Gastrocnemius medialis (tissue), 4 donors: ENCODE data around the gene LMBR1. TPM values are rescaled to one million over a fixed set of nuclear protein-coding genes. Genes with fewer than 3 reads are reported as not detected.

Experiments used
- ATAC-seq, 2 donors: fragments of 150-250 bp; one replicate each; pipeline ENCODE4 v1.9.1; 2016
- DNase-seq, 2 donors: peaks; one replicate each; pipeline ENCODE4 v3.0.0-alpha.2; 2019
- H3K27ac ChIP-seq, 4 donors: fragments of 200-600 bp; sonication (generic); 1 replicate in 1 of 4; 2 replicates in 3 of 4; pipeline ENCODE4 v1.5.1; 2016 to 2018; ENCODE audit warnings: mild to moderate bottlenecking in 2 of 4, moderate library complexity in 1 of 4
- H3K27me3 ChIP-seq, 3 donors: fragments of 200-600 bp; sonication (generic) in 2 of 3; 1 replicate in 1 of 3; 2 replicates in 2 of 3; pipeline versions ENCODE4 v1.5.1 to v1.6.0; 2016 to 2019; ENCODE audit warnings: mild to moderate bottlenecking in 1 of 3, moderate library complexity in 1 of 3
- H3K36me3 ChIP-seq, 2 donors: fragments of 200-600 bp; sonication (generic) in 1 of 2; one replicate each; pipeline ENCODE4 v1.5.1; 2017 to 2018
- H3K4me1 ChIP-seq, 2 donors: fragments of 200-600 bp; sonication (generic) in 1 of 2; one replicate each; pipeline ENCODE4 v1.5.1; 2016 to 2017; ENCODE audit warnings: mild to moderate bottlenecking in 2 of 2
- H3K4me3 ChIP-seq, 4 donors: fragments of 200-600 bp; sonication (generic) in 3 of 4; 1 replicate in 1 of 4; 2 replicates in 3 of 4; pipeline ENCODE4 v1.5.1; 2016 to 2019; ENCODE audit warnings: mild to moderate bottlenecking in 2 of 4
- H3K9me3 ChIP-seq, 3 donors: fragments of 200-600 bp; sonication (generic) in 2 of 3; 1 replicate in 1 of 3; 2 replicates in 2 of 3; pipeline ENCODE4 v1.5.1; 2016 to 2019
- POLR2A ChIP-seq, 2 donors: fragments of 450-650 bp; IDR thresholded peaks; one replicate each; pipeline ENCODE4 v1.6.1; 2017; ENCODE audit warnings: antibody characterized with exemption in 2 of 2, mild to moderate bottlenecking in 2 of 2, moderate library complexity in 2 of 2
- in situ Hi-C, 4 donors: fragments of 200-750 bp; cut with MboI; loops; one replicate each; pipeline versions ENCODE4 v1.15.0 to v1.8.0; 2017; ENCODE audit warnings: low sequenced_read_pairs in 4 of 4
- intact Hi-C: fragments of 100-400 bp; cut with DNase I; formaldehyde crosslinking; loops from one replicate; pipeline ENCODE4 v1.15.1; 2023; ENCODE audit warnings: low total_unique reads
- total RNA-seq, 4 donors: library from RNA; depleted of rRNA; stranded (reverse); fragments of >200 nt; gene quantifications; one replicate each; pipeline versions ENCODE4 v1.1.0 to v1.2.3, GENCODE V29; 2016
- TF ChIP-seq, protein P1 (sequence below), 5 experiments: fragments of 450-650 bp in 3 of 5; fragments of 200-600 bp in 2 of 5; sonication (generic) in 2 of 5; IDR thresholded peaks in 4 of 5; conservative IDR thresholded peaks in 1 of 5; 1 replicate in 4 of 5; 2 replicates in 1 of 5; pipeline ENCODE4 v1.5.1; 2016 to 2019; ENCODE audit warnings: antibody characterized with exemption in 5 of 5, mild to moderate bottlenecking in 3 of 5, moderate library complexity in 3 of 5

LMBR1 gene
- total RNA-seq, 4 donors from 2014 or later: 27.9 to 87.0 (median 35.3) TPM

GRCh38 chr7:156778668-156779067 is 114.3 kb downstream of the LMBR1 start:
- Histone ChIP-seq H3K4me1 (no peaks in the 10 kb centered on the region), H3K9me3 (no peaks in the 10 kb centered on the region), H3K4me3 (no peak overlapping the region), H3K27ac (no peak overlapping the region), H3K27me3 (no peaks in the 10 kb centered on the region), H3K36me3 (no peaks in the 10 kb centered on the region)
- no peak for TF ChIP-seq POLR2A (IDR thresholded peaks at IDR 0.05)
- TF ChIP-seq, protein P1, sequence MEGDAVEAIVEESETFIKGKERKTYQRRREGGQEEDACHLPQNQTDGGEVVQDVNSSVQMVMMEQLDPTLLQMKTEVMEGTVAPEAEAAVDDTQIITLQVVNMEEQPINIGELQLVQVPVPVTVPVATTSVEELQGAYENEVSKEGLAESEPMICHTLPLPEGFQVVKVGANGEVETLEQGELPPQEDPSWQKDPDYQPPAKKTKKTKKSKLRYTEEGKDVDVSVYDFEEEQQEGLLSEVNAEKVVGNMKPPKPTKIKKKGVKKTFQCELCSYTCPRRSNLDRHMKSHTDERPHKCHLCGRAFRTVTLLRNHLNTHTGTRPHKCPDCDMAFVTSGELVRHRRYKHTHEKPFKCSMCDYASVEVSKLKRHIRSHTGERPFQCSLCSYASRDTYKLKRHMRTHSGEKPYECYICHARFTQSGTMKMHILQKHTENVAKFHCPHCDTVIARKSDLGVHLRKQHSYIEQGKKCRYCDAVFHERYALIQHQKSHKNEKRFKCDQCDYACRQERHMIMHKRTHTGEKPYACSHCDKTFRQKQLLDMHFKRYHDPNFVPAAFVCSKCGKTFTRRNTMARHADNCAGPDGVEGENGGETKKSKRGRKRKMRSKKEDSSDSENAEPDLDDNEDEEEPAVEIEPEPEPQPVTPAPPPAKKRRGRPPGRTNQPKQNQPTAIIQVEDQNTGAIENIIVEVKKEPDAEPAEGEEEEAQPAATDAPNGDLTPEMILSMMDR (IDR thresholded peaks at IDR 0.05 in 4 of 5, conservative IDR thresholded peaks at IDR 0.05 in 1 of 5): no peak
- ATAC-seq (no peak), DNase-seq (no peak)
- in situ Hi-C loops: no loop called here
- intact Hi-C loops: no loop called here

GRCh38 chr7:156778201-156778600 is 114.8 kb downstream of the LMBR1 start:
- DNase-seq (no peak), ATAC-seq (no peak)
- Histone ChIP-seq H3K27me3 (no peaks in the 10 kb centered on the region), H3K27ac (no peak overlapping the region), H3K4me1 (no peaks in the 10 kb centered on the region), H3K9me3 (no peaks in the 10 kb centered on the region), H3K36me3 (no peaks in the 10 kb centered on the region), H3K4me3 (no peak overlapping the region)
- TF ChIP-seq, protein P1 (IDR thresholded peaks at IDR 0.05 in 4 of 5, conservative IDR thresholded peaks at IDR 0.05 in 1 of 5): no peak
- TF ChIP-seq POLR2A (IDR thresholded peaks at IDR 0.05): no peak
- in situ Hi-C loops: no loop called here
- intact Hi-C loops: no loop called here

- Histone ChIP-seq H3K36me3 (no peaks in the 10 kb centered on the region), H3K9me3 (no peaks in the 10 kb centered on the region), H3K4me1 (no peaks in the 10 kb centered on the region), H3K27ac (no peak overlapping the region), H3K4me3 (no peak overlapping the region), H3K27me3 (no peaks in the 10 kb centered on the region)
- no peak for TF ChIP-seq POLR2A (IDR thresholded peaks at IDR 0.05)
- TF ChIP-seq, protein P1 (IDR thresholded peaks at IDR 0.05 in 4 of 5, conservative IDR thresholded peaks at IDR 0.05 in 1 of 5): no peak
- intact Hi-C loops (no loop called here), in situ Hi-C loops (no loop called here)
- no peak for ATAC-seq
- DNase-seq: no peak
Observed at GRCh38 chr7:156777364-156778069, 115.5 kb downstream of the LMBR1 start.

DNA sequence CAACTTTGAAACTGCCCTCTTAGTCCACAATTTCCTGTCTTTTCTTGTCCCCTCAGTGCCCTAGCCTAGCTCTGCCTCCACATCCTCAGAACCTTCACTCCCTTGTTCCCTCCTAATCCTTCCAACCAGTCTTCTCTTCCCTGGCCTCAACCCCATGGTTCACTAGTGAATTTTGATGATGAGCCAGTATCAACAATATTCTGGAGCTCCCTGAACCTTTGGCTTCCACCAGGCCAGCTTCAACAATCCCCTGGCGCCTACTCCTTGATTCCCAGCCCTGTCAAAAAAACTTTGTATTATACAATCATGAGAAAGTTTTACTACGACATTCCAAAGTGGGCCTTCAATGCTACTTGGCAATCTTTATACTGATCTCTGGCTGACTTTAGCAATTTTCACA is 116.5 kb downstream of the LMBR1 start:
- ATAC-seq (no peak), DNase-seq (no peak)
- Histone ChIP-seq H3K36me3 (no peaks in the 10 kb centered on the region), H3K4me1 (no peaks in the 10 kb centered on the region), H3K4me3 (no peak overlapping the region), H3K9me3 (no peaks in the 10 kb centered on the region), H3K27me3 (no peaks in the 10 kb centered on the region), H3K27ac (no peak overlapping the region)
- in situ Hi-C loops (no loop called here), intact Hi-C loops (no loop called here)
- TF ChIP-seq POLR2A (IDR thresholded peaks at IDR 0.05): no peak
- TF ChIP-seq, protein P1 (IDR thresholded peaks at IDR 0.05 in 4 of 5, conservative IDR thresholded peaks at IDR 0.05 in 1 of 5): no peak

DNA sequence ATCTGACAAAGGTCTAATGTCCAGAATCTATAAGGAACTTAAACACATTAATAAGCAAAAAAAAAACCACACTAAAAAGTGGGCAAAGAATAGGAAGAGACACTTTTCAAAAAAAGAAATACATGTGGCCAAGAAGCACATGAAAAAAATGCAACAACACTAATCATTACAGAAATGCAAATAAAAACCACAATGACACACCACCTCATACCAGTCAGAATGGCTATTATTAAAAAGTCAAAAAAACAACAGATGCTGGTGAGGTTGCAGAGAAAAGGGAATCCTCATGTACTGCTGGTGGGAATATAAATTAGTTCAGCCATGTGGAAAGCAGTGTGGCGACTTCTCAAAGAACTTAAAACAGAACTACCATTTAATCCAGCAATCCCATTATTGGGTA is 119.0 kb downstream of the LMBR1 start:
- Histone ChIP-seq H3K27me3 (no peaks in the 10 kb centered on the region), H3K4me3 (no peak overlapping the region), H3K27ac (no peak overlapping the region), H3K9me3 (no peaks in the 10 kb centered on the region), H3K4me1 (peaks cover 0 to 2% of the 10 kb centered on the region in 2 donors), H3K36me3 (no peaks in the 10 kb centered on the region)
- ATAC-seq (no peak), DNase-seq (no peak)
- in situ Hi-C loops: no loop called here
- TF ChIP-seq, protein P1 (IDR thresholded peaks at IDR 0.05 in 4 of 5, conservative IDR thresholded peaks at IDR 0.05 in 1 of 5): no peak
- TF ChIP-seq POLR2A (IDR thresholded peaks at IDR 0.05): no peak
- intact Hi-C loops: no loop called here
